Activated naive CD8-positive, alpha-beta T cell (primary cell): Measurements from ENCODE around the gene RPL36AL.
A peak's percentile ranks its signal among the peaks of the same experiment; 100 is the strongest.
"Not testable (repeated sequence)": the region's sequence is repeated elsewhere in the genome, so short reads cannot be mapped to it uniquely, and the experiment has no call there.

Experiments used
- H3K27ac Mint-ChIP-seq: one replicate; pipeline ENCODE4 v1.8.0; 2021; ENCODE audit warnings: mixed read lengths
- H3K27me3 Mint-ChIP-seq: one replicate; pipeline ENCODE4 v1.8.0; 2021; ENCODE audit warnings: mixed read lengths
- H3K36me3 Mint-ChIP-seq: one replicate; pipeline ENCODE4 v1.8.0; 2021; ENCODE audit warnings: mixed read lengths
- H3K4me1 Mint-ChIP-seq: one replicate; pipeline ENCODE4 v1.8.0; 2021; ENCODE audit warnings: low read depth, mixed read lengths
- H3K4me3 Mint-ChIP-seq: one replicate; pipeline ENCODE4 v1.8.0; 2021; ENCODE audit warnings: mild to moderate bottlenecking, mixed read lengths
- H3K9me3 Mint-ChIP-seq: one replicate; pipeline ENCODE4 v1.8.0; 2021; ENCODE audit warnings: low read depth, mixed read lengths

The RPL36AL gene

DNA sequence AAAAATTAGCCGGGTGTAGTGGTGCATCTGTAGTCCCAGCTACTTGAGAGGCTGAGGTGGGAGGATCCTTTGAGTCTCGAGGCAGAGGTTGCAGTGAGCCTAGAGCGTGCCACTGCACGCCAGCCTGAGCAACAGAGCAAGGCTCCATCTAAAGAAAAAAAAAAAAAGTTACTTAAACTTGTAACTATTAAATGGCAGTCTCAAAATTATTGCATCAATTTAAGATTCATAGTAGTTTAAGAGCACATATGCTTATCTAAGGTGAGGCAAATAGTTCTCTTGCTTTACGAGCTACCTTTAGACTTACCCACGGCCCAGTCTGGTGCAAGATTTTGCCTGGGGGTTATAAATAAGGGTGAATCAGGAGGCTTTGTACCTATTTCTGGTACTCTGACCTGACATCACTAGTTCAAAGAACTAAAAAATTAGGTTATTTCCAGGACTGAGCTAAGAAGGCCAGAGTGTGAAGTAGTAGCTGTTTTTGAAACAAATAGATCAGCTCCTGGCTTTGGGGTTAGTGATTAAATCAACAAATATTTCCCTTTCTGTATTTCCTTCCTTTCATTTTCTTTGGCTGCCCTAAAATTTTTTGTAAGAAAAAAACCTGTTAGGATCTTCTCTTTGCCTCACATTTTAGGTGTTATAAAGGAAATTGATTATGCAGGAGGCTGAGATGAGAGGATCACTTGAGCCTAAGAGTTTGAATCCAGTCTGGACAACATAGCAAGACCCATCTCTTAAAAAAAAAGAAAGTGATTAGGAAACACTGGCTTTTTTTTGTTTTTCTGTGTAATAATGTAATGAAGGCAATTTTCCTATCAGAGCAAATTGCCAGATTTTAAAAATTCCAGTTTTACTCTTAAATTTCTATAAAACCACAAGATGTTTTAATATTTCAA, 3.8 kb upstream of the RPL36AL start:
- Mint-ChIP-seq H3K27me3 (no peaks in the 10 kb centered on the region), H3K9me3 (no peaks in the 10 kb centered on the region), H3K4me3 (peak overlapping the region; percentile 97), H3K4me1 (peaks cover 59% of the 10 kb centered on the region), H3K36me3 (peaks cover 3% of the 10 kb centered on the region), H3K27ac (peak overlapping the region; percentile 75)

DNA sequence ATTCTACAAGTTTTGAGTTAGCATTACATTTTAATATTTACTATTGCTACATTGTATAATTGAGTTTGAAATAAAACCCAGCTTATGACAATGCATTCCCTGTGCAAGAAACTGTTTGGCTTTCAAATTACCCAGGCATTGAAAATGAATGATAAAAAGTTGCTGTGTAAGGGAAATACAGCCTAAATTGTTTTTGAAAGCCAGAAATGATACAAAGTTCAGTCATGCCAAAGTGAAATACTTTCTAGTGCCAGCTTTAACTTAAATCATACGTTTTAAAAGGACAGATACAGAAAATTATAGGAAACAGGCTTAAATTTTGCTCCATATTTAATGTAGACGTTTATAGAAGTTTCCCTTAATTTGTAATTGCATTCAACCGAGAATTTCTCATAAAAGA, 3.0 kb upstream of the RPL36AL start:
- H3K27me3 Mint-ChIP-seq, result no peaks in the 10 kb centered on the region
- no peaks in the 10 kb centered on the region for H3K9me3 Mint-ChIP-seq
- H3K4me3 Mint-ChIP-seq, result peak overlapping the region; percentile 97
- H3K36me3 Mint-ChIP-seq, result peaks cover 9% of the 10 kb centered on the region
- H3K4me1 Mint-ChIP-seq, result peaks cover 60% of the 10 kb centered on the region
- H3K27ac Mint-ChIP-seq, result peak overlapping the region; percentile 75

DNA sequence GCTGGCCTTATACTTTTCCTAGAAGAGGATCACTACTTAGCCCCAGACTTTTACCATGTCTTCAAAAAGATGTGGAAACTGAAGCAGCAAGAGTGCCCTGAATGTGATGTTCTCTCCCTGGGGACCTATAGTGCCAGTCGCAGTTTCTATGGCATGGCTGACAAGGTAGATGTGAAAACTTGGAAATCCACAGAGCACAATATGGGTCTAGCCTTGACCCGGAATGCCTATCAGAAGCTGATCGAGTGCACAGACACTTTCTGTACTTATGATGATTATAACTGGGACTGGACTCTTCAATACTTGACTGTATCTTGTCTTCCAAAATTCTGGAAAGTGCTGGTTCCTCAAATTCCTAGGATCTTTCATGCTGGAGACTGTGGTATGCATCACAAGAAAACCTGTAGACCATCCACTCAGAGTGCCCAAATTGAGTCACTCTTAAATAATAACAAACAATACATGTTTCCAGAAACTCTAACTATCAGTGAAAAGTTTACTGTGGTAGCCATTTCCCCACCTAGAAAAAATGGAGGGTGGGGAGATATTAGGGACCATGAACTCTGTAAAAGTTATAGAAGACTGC, 1.7 kb upstream of the RPL36AL start:
- Mint-ChIP-seq H3K4me3 (peak overlapping the region; percentile 97), H3K27me3 (no peaks in the 10 kb centered on the region), H3K36me3 (peaks cover 16% of the 10 kb centered on the region), H3K9me3 (no peaks in the 10 kb centered on the region), H3K4me1 (peaks cover 65% of the 10 kb centered on the region), H3K27ac (peak overlapping the region; percentile 84)

DNA sequence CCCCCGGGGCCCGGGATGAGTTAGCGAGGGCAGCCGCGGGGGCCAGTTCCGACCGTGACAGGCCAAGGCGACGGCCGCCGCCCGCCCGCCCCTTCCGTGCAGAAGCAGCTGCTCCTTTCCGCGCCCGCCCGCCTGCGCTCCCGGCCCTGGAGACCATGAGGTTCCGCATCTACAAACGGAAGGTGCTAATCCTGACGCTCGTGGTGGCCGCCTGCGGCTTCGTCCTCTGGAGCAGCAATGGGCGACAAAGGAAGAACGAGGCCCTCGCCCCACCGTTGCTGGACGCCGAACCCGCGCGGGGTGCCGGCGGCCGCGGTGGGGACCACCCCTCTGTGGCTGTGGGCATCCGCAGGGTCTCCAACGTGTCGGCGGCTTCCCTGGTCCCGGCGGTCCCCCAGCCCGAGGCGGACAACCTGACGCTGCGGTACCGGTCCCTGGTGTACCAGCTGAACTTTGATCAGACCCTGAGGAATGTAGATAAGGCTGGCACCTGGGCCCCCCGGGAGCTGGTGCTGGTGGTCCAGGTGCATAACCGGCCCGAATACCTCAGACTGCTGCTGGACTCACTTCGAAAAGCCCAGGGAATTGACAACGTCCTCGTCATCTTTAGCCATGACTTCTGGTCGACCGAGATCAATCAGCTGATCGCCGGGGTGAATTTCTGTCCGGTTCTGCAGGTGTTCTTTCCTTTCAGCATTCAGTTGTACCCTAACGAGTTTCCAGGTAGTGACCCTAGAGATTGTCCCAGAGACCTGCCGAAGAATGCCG, 872 bp upstream of the RPL36AL start:
- no peaks in the 10 kb centered on the region for H3K27me3 Mint-ChIP-seq
- H3K4me1 Mint-ChIP-seq, result peaks cover 66% of the 10 kb centered on the region
- H3K36me3 Mint-ChIP-seq, result peaks cover 14% of the 10 kb centered on the region
- H3K27ac Mint-ChIP-seq, result peak overlapping the region; percentile 84
- no peaks in the 10 kb centered on the region for H3K9me3 Mint-ChIP-seq
- H3K4me3 Mint-ChIP-seq, result peak overlapping the region; percentile 97

DNA sequence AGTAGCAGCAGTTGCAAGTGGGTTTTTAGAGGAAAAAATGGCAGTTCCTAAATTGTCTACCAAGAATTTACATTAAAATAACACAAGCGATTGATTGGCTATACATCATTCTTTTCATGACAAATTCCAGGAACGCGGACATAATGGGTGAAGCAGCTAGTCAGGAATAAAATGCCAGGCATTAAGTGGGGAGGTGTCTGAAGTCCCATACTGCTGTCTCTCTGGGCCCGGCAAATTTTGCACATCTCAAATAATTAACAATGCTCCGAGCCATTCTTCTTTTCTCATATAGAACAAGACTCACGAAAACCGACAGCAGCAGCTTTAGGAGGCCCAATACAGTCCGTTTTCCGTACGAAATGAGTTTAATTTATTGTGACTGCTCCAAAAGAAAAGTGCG, 696 bp downstream of the RPL36AL start:
- peak overlapping the region; percentile 98 for H3K27ac Mint-ChIP-seq

DNA sequence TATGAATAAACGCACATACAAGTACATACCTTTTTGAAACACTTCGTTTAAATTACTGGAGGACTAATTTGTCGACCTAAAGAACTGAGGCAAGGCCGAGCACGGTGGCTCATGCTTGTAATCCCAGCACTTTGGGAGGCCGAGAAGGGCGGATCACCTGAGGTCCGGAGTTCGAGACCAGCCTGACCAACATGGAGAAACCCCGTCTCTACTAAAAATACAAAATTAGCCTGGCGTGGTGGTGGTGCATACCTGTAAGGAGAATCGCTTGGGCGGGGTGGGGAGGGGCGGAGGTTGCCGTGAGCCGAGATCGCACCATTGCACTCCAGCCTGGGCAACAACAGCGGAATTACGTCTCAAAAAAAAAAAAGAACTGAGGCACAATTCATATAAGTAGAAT, 1.2 kb downstream of the RPL36AL start:
- H3K27me3 Mint-ChIP-seq, H3K9me3 Mint-ChIP-seq: not testable (repeated sequence)
- Mint-ChIP-seq H3K27ac (peak overlapping the region; percentile 98), H3K36me3 (peaks cover 15% of the 10 kb centered on the region), H3K4me3 (peak overlapping the region; percentile 97), H3K4me1 (peaks cover 56% of the 10 kb centered on the region)

More for the DNA sequence above, 696 bp downstream of the RPL36AL start:
- Mint-ChIP-seq H3K9me3 (no peaks in the 10 kb centered on the region), H3K27me3 (no peaks in the 10 kb centered on the region), H3K4me1 (peaks cover 58% of the 10 kb centered on the region), H3K4me3 (peak overlapping the region; percentile 97), H3K36me3 (peaks cover 14% of the 10 kb centered on the region)

DNA sequence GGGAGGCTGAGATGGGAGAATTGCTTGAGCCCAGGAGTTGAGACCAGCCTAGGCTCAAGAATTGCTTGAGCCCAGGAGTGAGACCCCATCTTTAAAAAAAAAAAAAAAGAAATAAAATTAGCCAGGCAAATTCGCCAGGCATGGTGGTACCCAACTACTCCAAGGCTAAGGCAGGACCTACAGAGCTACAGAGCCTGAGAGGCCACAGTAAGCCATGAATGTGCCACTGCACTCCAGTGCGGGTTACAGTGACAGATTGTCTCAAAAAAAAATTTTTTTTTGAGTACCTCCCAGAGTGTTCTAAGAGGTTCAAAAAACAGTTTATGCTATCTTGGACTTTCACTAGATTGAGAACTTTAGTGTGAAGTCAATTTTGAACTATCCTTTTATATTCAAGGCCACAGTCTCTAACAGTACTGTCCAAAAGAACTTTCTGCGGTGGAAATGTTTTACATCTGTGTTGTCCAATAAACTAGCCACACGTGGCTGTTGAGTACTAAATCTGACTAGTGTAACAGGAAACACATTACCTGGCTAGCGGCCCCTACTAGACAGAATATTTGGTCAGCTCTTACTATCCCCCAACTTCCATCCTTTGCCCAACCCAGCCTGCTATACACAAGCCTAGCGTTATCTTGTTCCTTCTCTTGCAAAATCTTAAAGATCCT, 2.4 kb downstream of the RPL36AL start:
- Mint-ChIP-seq H3K4me1 (peaks cover 43% of the 10 kb centered on the region), H3K27ac (peak overlapping the region; percentile 47), H3K27me3 (no peaks in the 10 kb centered on the region), H3K4me3 (peak overlapping the region; percentile 97), H3K36me3 (peaks cover 16% of the 10 kb centered on the region), H3K9me3 (no peaks in the 10 kb centered on the region)

DNA sequence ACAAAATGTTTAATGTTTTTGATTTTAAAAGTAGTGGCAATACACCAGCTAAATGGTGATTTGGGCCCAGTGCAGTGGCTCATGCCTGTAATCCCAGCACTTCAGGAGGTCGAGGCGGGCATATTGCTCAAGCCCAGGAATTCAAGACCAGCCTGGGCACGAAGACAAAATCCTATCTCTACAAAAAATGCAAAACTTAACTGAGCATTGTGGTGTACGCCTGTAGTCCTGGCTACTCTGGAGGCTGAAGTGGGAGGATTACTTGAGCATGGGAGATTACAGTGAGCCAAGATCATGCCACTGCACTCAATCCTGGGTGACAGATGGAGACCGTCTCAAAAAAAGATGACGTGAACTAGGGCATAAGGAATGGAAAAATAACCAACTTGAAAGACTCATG, 4.7 kb downstream of the RPL36AL start:
- Mint-ChIP-seq H3K36me3 (peaks cover 16% of the 10 kb centered on the region), H3K27ac (no peak overlapping the region), H3K4me3 (no peak overlapping the region), H3K9me3 (no peaks in the 10 kb centered on the region), H3K4me1 (peaks cover 28% of the 10 kb centered on the region), H3K27me3 (no peaks in the 10 kb centered on the region)

DNA sequence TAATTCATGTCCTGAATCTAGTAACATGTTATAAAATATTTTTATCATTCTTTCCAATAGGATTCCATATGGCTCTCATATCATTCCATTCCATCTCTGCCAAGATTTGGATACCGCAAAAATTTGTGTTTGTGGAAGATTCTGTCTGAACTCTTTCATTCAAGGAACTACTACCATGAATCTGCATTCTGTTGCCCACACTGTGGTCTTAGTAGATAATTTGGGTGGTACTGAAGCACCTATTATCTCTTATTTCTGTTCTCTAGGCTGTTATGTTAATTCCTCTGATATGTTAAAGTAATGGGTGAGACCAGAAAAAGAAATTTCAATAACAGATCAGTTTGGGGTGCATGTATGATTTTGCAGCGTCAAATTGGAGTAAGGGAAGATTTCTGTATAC, 6.2 kb downstream of the RPL36AL start:
- no peak overlapping the region for H3K27ac Mint-ChIP-seq
- peaks cover 16% of the 10 kb centered on the region for H3K36me3 Mint-ChIP-seq
- H3K9me3 Mint-ChIP-seq, result no peaks in the 10 kb centered on the region
- H3K4me1 Mint-ChIP-seq, result peaks cover 21% of the 10 kb centered on the region
- no peaks in the 10 kb centered on the region for H3K27me3 Mint-ChIP-seq
- H3K4me3 Mint-ChIP-seq, result no peak overlapping the region

DNA sequence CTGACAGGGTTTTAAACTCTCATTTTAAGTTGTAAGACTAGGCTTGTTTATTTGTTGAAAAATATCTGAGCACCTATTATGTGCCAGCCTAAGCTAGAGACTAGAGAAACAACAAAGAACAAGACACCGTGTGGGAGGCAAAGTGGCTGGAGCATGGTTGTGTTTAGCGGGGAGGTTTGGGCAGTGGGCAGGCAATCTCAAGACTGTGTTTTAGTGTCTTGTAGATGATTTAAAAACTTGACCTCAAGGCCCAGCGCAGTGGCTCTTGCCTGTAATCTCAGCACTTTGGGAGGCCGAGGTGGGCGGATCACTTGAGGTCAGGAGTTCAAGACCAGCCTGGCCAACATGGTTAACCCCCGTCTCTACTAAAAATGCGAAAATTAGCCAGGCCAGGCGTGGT, 7.8 kb downstream of the RPL36AL start:
- Mint-ChIP-seq H3K4me3 (no peak overlapping the region), H3K4me1 (peaks cover 8% of the 10 kb centered on the region), H3K27ac (no peak overlapping the region), H3K9me3 (no peaks in the 10 kb centered on the region), H3K36me3 (peaks cover 6% of the 10 kb centered on the region), H3K27me3 (no peaks in the 10 kb centered on the region)

DNA sequence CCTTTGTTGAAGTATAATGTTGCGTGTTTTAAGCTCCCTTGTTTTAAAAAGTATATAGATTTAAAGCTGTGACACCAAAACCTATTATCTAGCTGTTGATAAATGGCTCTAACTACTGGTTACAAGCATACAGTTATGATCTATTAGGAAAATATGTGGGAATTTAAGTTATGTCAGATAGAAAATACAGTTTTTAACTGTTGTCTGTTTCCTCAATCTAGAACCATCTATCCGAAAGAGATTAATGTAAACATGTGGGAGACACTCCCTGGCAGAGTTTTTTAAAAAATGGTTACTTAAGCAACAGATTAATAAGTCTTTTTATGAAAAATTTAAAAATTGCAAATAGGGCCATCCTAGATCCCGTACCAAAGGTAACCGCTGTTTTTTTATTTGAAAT, 8.2 kb downstream of the RPL36AL start:
- H3K36me3 Mint-ChIP-seq, result peaks cover 2% of the 10 kb centered on the region
- peaks cover 4% of the 10 kb centered on the region for H3K4me1 Mint-ChIP-seq
- H3K27ac Mint-ChIP-seq, result no peak overlapping the region
- no peaks in the 10 kb centered on the region for H3K27me3 Mint-ChIP-seq
- no peaks in the 10 kb centered on the region for H3K9me3 Mint-ChIP-seq
- H3K4me3 Mint-ChIP-seq, result no peak overlapping the region

DNA sequence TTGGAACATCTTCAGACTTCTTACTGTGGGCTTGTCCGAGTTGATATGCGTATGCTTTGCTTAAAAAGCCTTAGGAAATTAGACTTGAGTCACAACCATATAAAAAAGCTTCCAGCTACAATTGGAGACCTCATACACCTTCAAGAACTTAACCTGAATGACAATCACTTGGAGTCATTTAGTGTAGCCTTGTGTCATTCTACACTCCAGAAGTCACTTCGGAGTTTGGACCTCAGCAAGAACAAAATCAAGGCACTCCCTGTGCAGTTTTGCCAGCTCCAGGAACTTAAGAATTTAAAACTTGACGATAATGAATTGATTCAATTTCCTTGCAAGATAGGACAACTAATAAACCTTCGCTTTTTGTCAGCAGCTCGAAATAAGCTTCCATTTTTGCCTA, 12.8 kb downstream of the RPL36AL start:
- no peak overlapping the region for H3K4me3 Mint-ChIP-seq
- no peaks in the 10 kb centered on the region for H3K9me3 Mint-ChIP-seq

DNA sequence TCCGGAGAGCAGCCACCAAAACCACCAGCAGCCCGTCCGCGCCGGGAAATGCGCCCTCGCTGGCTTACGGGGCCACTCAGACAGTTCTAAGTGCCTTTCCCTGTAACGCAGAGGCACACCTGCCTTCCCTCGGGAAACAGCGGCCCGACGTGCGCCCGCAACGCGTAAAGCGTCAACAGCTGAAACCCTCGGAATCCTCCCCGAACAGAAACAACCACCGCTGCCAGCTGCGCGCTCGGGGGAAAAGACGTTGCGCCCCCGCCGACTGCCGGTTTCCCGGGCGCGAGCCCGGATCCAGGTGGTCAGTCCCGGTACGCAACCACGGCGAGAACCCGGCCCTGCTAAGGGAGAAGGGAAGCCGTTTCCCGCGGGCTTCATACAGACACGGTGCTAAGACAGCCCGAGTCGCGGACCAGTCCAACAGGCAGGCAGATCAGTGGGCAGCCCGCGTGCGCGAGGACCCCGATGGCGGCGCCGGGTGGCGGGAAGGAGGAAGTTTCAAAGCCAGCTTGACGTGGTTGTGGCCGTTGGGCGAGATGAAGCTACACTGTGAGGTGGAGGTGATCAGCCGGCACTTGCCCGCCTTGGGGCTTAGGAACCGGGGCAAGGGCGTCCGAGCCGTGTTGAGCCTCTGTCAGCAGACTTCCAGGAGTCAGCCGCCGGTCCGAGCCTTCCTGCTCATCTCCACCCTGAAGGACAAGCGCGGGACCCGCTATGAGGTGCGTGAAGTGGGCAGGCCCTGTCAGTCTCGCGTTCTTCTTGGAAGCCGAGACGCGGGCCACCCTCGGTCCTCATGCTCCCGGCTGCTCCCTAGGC, 21.7 kb downstream of the RPL36AL start, which contains the start of gene LRR1:
Gene LRR1, plus strand, starts transcription at position 456 of the 816 bp plus-strand sequence. Its CDS starts 81 bp downstream, at position 537.
- H3K4me1 Mint-ChIP-seq, result peaks cover 30% of the 10 kb centered on the region
- no peaks in the 10 kb centered on the region for H3K36me3 Mint-ChIP-seq
- H3K9me3 Mint-ChIP-seq, result no peaks in the 10 kb centered on the region
- H3K27me3 Mint-ChIP-seq, result no peaks in the 10 kb centered on the region
- H3K27ac Mint-ChIP-seq, result peak within 1 kb of the TSS; percentile 94
- peak within 1 kb of the TSS; percentile 94 for H3K4me3 Mint-ChIP-seq

More for the DNA sequence above, 12.8 kb downstream of the RPL36AL start:
- Mint-ChIP-seq H3K36me3 (peaks cover 3% of the 10 kb centered on the region), H3K27ac (no peak overlapping the region), H3K4me1 (peaks cover 1% of the 10 kb centered on the region), H3K27me3 (no peaks in the 10 kb centered on the region)

DNA sequence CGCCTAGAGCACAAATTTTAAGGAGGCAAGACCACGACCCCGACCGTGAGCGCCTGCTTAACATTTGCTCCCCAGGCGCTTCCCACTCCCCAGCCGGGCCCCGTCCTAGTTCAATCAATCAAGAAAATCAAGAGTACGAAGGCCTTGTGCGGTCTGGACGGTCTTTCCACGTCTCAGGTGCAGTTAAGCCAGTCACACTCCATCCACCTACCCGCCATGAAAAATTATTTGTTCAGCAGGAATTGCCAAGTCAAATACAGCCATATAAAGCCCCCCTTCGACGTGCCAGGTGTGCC, 22.3 kb downstream of the RPL36AL start:
- H3K4me1 Mint-ChIP-seq, result peaks cover 30% of the 10 kb centered on the region
- no peaks in the 10 kb centered on the region for H3K27me3 Mint-ChIP-seq

More for the DNA sequence above, 22.3 kb downstream of the RPL36AL start:
- Mint-ChIP-seq H3K36me3 (no peaks in the 10 kb centered on the region), H3K4me3 (peak overlapping the region; percentile 94), H3K9me3 (no peaks in the 10 kb centered on the region), H3K27ac (peak overlapping the region; percentile 94)
